Cardiac fibroblast (primary cell): ENCODE measurements around the gene SFTA2.

Experiments
- DNase-seq, 2 donors: peaks; one replicate each; pipeline versions ENCODE4 v3.0.0 to v3.0.0-alpha.2; 2010; ENCODE audit warnings: low read depth in 2 of 2
- H3K4me3 ChIP-seq, 2 donors: replicated peaks in 1 of 2; 1 replicate in 1 of 2; 2 replicates in 1 of 2; pipeline ENCODE4 v1.5.1; 2011; ENCODE audit warnings: low read depth in 2 of 2, low read length in 2 of 2, mild to moderate bottlenecking in 2 of 2, moderate library complexity in 1 of 2
- CTCF ChIP-seq: IDR thresholded peaks from one replicate; pipeline ENCODE4 v1.5.1; 2011; ENCODE audit warnings: low read depth, mild to moderate bottlenecking, low read length, inconsistent platforms

Gene SFTA2

GRCh38 chr6:30955367-30956042, 23.5 kb upstream of the SFTA2 start:
- DNase-seq: peak; percentile 9 to 15
- TF ChIP-seq CTCF: no peak
- H3K4me3 ChIP-seq: peak overlapping the region; percentile 29 to 39

GRCh38 chr6:30954631-30955366, 22.8 kb upstream of the SFTA2 start:
- H3K4me3 ChIP-seq: no peak overlapping the region
- no peak for DNase-seq
- no peak for TF ChIP-seq CTCF

GRCh38 chr6:30951907-30952469, 20.0 kb upstream of the SFTA2 start:
- no peak for DNase-seq
- H3K4me3 ChIP-seq: no peak overlapping the region
- no peak for TF ChIP-seq CTCF

GRCh38 chr6:30948811-30949210, 16.8 kb upstream of the SFTA2 start:
- no peak for TF ChIP-seq CTCF
- H3K4me3 ChIP-seq: no peak overlapping the region
- DNase-seq: no peak

GRCh38 chr6:30947231-30947630, 15.3 kb upstream of the SFTA2 start:
- DNase-seq: no peak
- no peak for TF ChIP-seq CTCF
- H3K4me3 ChIP-seq: no peak overlapping the region

GRCh38 chr6:30945281-30945680, 13.3 kb upstream of the SFTA2 start:
- H3K4me3 ChIP-seq: no peak overlapping the region
- TF ChIP-seq CTCF: no peak
- no peak for DNase-seq
